Measurements from ENCODE around the gene TFEB.

DNA sequence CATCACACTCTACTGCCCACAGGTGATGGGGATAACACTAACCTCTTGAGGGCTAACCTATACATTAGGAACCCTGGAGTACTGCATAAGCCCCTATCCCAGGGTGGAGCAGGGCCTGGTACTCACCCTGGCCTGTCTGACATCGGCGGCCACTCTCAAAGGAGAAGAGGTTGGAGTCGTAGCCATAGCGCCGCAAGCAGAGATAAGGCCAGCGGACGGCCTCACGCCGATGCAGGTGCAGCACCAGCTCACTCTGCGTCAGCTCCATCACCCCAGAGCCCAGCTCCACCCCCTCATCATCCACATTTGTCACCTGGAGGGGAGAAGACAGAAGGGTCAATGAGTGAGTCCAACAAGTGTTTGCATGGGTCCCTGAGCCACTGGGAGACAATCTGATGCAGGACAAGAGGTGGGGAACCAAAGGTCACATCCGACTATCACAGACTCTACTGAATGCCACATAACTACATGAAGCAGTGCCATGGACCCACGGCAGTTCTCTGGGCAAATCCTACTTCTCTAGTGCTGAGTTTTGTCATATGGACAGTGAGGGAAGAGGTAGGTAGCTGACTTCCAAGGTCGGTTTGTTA, 40.0 kb upstream of the TFEB start:
- TF ChIP-seq, protein P1, sequence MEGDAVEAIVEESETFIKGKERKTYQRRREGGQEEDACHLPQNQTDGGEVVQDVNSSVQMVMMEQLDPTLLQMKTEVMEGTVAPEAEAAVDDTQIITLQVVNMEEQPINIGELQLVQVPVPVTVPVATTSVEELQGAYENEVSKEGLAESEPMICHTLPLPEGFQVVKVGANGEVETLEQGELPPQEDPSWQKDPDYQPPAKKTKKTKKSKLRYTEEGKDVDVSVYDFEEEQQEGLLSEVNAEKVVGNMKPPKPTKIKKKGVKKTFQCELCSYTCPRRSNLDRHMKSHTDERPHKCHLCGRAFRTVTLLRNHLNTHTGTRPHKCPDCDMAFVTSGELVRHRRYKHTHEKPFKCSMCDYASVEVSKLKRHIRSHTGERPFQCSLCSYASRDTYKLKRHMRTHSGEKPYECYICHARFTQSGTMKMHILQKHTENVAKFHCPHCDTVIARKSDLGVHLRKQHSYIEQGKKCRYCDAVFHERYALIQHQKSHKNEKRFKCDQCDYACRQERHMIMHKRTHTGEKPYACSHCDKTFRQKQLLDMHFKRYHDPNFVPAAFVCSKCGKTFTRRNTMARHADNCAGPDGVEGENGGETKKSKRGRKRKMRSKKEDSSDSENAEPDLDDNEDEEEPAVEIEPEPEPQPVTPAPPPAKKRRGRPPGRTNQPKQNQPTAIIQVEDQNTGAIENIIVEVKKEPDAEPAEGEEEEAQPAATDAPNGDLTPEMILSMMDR (IDR thresholded peaks at IDR 0.05; ENCODE audit: low read depth, low read length, poor library complexity, severe bottlenecking), result no peak
- no peak for TF ChIP-seq EZH2phosphoT487 (IDR thresholded peaks at IDR 0.05; ENCODE audit: borderline replicate concordance, low read length)

Data from DOHH2 (cell line).